Endometrial microvascular endothelial cells (primary cell): ENCODE measurements around the gene TRAF3IP3. TPM values are rescaled to one million over a fixed set of nuclear protein-coding genes. Genes with fewer than 3 reads are reported as not detected.

Source experiments
- in situ Hi-C: cut with HindIII; loops from 2 replicates; pipeline ENCODE4 v1.10.0; 2017; ENCODE audit warnings: low sequenced_read_pairs, low pct_unique_long_range_greater_than_20kb; ENCODE audit errors: inconsistent ontology term
- total RNA-seq: library from RNA; depleted of rRNA; stranded (reverse); fragments of >200 nt; gene quantifications from one replicate; pipeline ENCODE4 v1.2.3, GENCODE V29; 2015; ENCODE audit errors: inconsistent ontology term

The TRAF3IP3 gene, protein sequence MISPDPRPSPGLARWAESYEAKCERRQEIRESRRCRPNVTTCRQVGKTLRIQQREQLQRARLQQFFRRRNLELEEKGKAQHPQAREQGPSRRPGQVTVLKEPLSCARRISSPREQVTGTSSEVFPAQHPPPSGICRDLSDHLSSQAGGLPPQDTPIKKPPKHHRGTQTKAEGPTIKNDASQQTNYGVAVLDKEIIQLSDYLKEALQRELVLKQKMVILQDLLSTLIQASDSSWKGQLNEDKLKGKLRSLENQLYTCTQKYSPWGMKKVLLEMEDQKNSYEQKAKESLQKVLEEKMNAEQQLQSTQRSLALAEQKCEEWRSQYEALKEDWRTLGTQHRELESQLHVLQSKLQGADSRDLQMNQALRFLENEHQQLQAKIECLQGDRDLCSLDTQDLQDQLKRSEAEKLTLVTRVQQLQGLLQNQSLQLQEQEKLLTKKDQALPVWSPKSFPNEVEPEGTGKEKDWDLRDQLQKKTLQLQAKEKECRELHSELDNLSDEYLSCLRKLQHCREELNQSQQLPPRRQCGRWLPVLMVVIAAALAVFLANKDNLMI
- not detected for total RNA-seq

DNA sequence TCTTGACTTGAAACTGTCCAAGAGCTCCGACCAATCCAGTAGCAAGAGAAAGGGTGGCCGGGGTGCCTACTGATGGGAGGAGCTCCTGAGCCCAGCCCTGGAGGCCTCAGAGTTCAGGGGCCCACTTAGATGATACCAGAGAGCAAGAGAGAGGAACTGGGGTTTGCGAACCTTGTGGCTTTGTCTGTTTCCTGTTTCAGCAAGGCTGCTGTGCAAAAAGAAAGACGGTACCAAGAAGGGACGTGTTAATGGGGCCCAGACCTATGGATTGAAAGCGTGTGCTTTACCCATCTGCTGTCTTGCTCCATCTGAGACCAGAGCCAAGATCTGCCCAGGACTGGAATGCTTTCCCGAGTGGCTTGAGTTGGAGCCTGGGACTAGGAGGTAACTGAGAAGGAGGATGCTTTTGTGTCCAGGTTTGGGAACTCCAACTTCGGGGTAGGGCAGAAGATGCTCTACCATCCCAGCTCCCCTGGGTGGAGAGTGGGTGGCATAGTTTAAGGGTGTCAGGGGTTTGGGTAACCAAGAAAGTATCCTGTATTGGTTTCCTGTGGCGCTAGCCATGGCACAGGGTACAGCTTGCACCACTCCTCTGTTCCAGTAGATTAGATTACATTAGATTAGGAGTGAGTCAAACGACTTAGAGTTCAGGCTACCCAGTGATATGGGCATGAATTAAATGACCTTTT, at the start of gene TRAF3IP3:
TSS of gene TRAF3IP3 (plus strand) at position 128 of the 689 bp plus-strand sequence. CDS start 3,987 bp downstream, outside the sequence.
- in situ Hi-C loops = no loop called here

DNA sequence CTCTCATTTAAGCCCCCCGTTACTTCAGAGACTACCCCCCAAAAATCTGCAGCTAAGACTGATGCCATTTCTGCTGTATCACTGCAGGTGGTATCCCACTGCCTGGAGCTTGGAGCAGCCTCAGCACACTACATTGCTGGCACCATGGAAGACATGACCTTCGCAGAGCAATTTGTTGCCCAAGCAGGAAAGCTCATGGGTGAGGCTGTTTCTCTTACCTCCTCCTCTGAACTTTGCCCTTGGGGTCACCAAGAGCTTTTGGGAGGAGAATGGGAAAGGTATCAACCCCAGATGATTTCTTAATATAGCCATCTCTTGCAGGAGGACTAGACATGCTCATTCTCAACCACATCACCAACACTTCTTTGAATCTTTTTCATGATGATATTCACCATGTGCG, 49.2 kb upstream of the TRAF3IP3 start:
- in situ Hi-C loops = no loop called here

DNA sequence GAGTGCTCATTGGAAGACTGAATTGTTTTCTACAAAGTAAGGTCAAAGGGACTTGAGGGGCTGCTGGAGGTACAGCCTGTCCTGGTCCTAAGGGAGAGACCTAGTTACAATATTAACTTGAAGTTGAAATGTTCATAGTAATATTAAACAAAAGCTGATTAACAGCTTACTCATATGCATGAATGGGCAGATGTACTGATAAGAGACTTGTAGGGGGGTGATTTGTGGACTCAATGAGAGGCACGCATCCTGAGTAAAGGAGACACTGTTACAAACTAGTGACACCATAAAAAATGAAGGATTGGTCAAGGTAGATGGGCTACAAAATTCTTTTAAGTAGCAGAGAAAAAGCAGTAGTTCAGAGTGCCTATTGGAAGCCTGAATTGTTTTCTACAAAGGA, 48.5 kb upstream of the TRAF3IP3 start:
- in situ Hi-C loops = no loop called here

DNA sequence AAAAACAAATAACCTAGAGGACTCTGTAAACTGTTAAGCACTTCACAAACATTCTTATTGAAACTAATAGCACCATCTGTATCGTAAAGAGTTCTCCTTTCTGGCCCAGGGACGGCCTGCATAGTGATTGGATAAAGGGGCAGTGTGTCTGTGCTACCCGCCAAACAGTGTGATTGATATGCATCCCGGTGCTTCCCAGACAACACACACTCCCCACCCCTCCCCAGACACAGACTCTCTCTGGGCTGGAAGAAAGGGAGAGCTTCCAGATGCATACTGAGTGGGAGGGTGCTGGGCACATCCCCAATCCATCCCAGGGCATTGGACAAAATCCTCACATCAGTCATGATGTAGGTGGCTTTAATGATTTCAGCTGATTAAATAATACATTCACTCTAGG, 47.6 kb upstream of the TRAF3IP3 start:
- in situ Hi-C loops = no loop called here

DNA sequence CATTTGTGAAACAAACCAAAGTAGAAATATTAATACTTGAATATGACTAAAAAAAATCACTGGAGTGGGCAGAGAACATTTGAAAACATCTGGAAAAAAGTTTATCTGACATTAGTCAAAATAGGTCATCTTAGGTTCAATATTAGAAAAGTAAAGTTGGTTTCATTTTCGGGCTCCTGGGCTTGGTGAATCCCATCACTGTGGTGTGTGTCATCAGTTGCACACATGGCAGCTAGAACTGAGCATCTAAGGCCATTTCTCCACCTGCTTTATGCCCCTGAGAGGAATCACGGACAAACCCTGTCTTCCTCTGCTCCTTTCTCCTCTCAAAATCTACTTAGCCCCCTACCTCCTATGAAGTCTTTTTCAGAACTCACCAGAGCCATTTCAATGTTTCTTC, 45.8 kb upstream of the TRAF3IP3 start:
- in situ Hi-C loops = no loop called here

DNA sequence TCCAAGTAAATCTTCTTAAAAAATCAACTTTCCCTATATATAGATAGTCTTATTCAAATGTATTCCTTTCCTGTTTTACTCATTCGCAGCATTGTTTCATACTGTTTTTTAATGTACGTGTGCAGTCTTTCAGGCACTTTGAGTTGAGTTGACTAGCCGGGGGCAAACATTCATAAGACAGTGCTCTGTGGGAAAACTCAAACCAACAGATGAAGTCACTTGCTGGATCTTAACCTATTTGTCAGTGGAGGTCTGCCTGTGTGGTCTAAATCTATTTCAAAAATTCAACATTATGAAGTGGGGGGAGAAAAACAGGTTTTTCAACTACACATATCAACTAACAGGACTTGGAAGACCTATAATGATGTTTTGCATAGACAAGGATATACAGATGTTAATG, 45.0 kb upstream of the TRAF3IP3 start:
- in situ Hi-C loops = no loop called here

DNA sequence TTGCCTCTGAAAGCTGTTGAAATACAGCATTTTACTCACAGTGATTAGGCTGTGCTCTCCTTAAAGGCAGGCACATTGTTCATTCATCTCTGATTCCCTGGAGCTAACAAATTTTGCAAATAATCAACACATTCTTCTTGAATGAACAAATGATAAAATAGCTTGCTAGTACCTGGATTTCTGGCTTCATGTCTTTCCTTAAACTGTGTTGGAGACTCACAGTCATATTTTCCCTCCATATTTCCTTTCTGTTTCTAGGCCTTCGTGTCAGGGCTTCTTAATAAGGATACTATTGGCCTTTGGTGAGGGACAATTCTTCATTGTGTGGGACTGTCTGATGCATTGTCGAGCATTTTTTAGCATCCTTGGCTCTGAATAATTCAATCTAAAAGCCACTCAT, 41.5 kb upstream of the TRAF3IP3 start:
- in situ Hi-C loops = no loop called here

DNA sequence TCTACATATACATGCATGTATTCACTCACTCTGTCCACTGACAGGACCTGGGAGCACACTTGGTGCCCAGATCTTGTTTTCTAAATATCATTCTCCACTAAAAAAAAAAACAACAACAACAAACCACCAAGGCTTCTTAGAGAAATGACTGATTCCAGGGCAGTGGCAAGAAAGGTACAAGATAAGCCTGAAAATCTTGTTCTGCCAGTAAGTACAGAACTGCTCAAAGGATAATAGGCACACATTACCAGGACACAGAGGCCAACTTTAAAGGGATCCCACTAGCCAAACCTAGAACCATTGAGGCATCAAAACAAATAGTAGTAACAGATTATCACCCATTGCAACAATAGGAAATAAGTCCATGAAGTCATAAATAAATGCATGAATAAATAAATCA, 40.5 kb upstream of the TRAF3IP3 start:
- in situ Hi-C loops = no loop called here

DNA sequence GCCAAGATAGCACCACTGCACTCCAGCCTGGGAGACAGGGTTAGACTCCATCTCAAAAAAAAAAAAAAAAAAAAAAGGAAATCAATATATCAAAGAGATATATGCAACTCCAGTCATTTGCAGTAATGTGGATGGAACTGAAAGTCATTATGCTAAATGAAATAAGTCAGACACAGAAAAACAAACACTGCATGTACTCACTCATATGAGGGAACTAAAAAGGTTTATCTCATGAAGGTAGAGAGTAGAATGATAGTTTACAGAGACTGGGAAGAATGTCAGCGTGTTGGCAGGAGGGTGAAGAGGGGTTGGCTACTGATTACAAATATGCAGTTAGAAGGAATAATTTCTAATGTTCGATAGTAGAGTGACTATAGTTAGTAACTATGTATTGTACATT, 38.0 kb upstream of the TRAF3IP3 start:
- in situ Hi-C loops = no loop called here

DNA sequence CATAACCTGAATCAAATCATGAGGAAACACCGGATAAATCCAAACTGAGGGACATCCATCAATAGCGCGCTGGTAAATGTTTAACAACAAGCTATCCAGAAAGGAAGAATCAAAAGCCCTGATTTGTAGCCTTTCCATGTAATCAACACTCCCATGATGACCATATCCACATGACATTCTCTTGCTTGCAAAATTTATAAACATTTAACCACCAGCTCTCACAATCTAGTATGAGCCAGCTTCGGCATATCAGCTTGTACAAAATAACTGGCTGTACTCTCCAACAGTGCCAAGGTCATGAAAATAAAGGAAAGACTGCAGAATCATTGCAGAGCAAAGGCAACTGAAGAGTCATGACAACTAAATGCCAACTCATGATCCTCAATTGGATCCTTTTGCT, 35.5 kb upstream of the TRAF3IP3 start:
- in situ Hi-C loops = no loop called here

DNA sequence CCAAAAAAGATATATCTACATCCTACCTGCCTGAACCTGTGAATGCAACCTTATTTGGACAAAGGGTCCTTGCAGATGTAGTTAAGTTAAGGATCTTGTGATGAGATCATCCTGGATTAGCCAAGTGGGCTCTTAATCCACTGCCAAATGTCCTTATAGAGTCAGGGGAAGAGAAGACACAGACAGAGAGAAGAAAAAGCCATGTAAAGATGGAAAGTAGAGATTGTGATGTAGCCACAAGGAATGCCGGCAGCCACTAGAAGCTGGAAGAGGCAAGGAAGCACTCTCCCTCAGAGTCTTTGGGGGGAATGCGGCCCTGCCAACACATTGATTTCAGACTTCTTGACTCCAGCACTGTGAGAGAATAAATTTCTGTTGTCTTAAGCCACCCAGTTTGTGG, 35.0 kb upstream of the TRAF3IP3 start:
- in situ Hi-C loops = no loop called here

DNA sequence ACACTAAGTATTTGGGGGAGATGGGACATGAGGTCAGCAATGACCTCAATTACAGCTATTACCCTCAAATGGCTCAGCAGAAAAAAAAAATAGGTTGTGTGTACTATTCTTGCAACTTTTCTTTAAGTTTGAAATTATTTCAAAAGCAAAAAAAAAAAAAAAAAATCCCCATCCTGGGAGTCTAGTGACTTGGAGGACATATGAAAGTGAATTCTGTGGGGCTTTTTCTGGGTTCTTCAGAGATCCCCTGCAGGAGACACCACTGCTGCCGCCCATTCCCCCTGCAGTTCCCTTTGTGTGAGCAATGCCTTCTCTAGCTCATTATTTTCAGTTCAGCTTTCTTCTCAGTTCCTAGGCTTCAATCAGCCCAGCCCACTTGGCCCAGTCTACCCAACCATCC, 34.5 kb upstream of the TRAF3IP3 start:
- in situ Hi-C loops = no loop called here

DNA sequence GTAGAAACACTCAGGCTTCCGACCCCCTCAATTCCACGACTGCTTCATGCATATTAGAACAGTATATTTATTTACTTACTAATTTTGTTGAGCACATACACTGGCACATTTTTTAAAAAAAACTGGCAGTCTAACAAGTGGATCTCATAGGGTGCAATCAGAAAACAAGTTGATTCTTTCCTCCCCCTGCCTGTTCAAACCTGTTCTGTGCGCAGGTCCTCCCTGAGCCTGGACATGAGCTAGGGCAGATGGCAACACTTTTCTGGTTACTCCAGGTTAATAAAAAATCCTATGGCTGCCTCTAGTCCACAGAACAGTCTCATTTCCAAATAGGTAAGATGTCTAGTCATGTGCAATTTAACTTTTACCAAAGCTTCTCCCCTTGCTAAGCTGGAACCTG, 32.6 kb upstream of the TRAF3IP3 start:
- in situ Hi-C loops = no loop called here

DNA sequence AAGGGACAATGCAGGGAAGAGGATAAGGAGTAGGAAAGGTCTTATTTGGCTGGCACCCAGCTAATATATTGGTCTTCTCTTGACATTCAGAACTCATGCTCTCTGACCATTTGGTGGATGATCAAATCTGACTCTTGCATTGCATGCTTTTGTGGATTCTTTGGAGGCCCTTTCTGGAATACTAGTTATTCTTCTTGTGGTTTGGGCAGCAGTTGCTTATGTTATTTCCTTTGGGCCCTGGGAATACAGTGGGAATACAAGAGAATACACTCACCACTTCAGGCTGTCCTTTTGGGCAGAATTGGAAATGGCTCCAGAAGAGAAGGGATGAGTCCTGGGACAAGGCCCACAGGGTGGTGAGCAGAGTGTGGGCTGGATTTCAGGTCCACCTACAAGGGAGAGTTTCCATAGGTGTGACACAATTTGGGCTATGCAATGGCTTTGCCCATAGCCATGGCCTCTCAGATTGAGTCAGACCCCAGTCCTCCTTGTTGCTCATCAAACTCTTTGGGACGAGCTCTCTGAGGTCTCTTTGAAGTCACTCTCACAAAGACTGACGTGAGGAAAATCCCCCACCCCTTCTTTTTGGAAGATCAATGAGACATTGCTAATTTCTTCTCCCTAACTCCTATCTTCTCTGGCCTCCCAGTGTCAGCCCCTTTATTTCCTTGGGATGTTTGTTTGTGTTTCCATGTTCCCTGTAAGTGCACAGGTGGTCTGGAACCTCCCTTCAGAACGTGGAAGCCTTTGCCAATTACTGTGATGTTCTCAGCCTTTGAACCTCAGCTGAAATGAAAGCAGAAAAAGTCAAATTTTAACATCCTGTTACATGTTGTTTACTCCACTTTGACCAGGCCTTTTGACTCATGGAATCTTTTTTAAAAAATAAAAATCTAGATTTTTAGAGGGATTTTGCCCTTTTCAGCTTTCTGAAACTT, 31.8 kb upstream of the TRAF3IP3 start:
- in situ Hi-C loops = no loop called here

DNA sequence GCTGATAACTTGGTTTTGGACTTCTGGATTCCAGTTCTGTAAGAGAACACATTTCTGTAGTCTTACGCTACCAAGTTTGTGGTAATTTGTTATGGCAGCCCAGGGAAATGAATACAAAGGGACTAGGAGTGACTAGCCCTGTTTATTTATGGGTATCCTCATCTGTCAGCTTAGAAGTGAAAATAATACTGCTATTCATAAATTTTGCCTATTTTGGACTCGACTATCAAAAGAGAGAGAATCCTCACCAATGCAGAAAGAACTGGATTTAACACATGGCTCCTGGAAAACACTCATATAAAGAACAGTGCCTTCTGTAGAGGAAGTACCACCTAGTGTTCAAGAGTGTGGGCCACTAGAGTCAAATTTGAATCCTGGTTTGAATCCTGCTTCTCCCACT, 28.6 kb upstream of the TRAF3IP3 start:
- in situ Hi-C loops = no loop called here

DNA sequence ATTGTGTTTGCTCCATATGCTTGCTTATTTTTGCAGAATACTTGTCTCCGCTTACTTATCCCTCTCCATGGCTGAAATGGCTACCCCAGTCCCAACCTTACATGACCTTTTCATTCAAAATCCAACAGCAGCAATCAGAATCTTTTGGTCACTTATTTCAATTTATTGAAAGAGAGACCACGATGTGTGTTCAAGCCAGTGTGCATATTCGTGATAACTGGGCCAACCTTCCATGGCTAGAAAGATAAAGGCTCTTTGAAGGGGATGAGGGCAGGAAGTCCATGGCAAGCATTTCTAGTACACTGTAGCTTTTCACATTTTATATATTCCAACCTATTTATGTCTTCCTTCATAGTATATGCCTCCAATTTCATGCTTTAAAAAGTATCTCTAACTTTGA, 28.1 kb upstream of the TRAF3IP3 start:
- in situ Hi-C loops = no loop called here

DNA sequence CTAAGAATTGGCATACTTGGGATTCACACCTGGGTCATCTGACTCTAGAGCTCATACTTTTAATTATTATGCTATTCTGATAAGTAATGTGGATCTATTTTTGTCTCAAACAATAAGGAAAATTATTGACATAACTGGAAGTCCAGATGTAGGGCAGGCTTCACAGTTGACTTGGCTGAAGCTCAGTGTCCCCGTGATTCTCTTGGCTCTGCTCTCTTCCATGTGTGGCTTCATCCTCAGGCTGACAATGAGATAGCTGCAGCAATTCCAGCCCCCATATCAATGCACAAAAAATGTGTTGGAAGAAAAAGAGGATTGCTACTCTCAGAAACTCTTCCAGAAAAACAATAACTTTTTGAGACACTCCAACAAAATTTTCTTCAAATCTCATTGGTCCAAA, 27.4 kb upstream of the TRAF3IP3 start:
- in situ Hi-C loops = no loop called here

DNA sequence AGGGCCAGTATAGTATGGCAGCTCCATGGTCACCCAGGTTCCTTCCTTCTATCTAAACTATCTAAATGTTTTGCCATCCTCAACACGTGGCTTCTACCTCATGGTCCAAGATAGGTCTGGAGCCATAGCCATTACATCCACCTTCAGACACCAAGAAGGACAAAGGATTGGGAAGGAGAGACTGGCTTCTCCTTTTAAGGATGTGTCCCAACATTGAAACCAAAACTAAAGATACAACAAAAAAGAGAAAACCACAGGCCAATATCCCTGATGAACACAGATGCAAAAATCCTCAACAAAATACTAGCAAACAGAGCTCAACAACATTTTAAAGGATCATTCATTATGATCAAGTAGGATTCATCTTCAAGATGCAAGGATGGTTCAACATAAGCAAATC, 26.4 kb upstream of the TRAF3IP3 start:
- in situ Hi-C loops = no loop called here

DNA sequence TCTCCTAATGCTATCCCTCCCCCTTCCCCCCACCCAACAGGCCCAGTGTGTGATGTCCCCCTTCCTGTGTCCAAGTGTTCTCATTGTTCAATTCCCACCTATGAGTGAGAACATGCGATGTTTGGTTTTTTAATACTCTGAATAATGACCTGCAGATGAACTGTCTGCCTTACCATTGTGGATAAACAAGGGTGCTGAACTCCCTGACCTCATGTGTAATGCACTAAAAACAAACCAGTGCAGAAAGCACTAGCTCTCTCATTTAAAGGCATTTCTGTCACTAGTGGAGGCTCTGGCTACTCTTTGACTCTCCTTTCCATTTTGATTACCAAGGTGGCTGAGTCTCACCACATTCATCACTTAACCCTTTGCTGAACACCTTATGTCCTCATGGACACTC, 23.1 kb upstream of the TRAF3IP3 start:
- in situ Hi-C loops = no loop called here
